Measurements from ENCODE around the gene AGTPBP1. TPM values are rescaled to one million over a fixed set of nuclear protein-coding genes. Genes with fewer than 3 reads are reported as not detected.

AGTPBP1 gene
- total and polyA plus RNA-seq, 4 donors, result 10.6 to 55.9 (median 22.4) TPM

DNA sequence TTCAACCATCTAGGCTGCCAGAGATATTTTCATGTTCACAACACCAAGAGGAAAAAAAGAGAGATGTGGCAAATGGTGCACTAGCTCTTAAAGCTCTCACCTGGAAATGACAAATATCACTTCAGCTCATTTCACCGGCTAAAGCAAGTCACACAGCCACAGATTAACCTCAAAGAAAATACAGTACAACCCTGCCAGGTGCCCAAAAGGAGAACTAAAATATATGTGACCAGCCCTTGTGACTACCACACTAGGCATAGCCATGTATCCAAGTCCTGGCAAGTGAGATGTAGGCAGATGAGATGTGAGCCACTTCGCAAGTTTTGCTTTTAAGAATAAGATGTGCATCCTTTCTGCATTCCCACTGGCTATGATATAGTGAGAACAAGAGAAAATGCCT is 41.4 kb downstream of the AGTPBP1 start:
- no peak for ATAC-seq (ENCODE audit: insufficient read depth, low FRiP score)
- TF ChIP-seq, protein P1, sequence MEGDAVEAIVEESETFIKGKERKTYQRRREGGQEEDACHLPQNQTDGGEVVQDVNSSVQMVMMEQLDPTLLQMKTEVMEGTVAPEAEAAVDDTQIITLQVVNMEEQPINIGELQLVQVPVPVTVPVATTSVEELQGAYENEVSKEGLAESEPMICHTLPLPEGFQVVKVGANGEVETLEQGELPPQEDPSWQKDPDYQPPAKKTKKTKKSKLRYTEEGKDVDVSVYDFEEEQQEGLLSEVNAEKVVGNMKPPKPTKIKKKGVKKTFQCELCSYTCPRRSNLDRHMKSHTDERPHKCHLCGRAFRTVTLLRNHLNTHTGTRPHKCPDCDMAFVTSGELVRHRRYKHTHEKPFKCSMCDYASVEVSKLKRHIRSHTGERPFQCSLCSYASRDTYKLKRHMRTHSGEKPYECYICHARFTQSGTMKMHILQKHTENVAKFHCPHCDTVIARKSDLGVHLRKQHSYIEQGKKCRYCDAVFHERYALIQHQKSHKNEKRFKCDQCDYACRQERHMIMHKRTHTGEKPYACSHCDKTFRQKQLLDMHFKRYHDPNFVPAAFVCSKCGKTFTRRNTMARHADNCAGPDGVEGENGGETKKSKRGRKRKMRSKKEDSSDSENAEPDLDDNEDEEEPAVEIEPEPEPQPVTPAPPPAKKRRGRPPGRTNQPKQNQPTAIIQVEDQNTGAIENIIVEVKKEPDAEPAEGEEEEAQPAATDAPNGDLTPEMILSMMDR (IDR thresholded peaks at IDR 0.05; ENCODE audit: control extremely low read depth, extremely low read depth), result no peak
- Histone ChIP-seq H3K27ac (ENCODE audit: low read depth in 1 of 2, low read length in 1 of 2) (no peak overlapping the region), H3K9ac (ENCODE audit: insufficient read depth in 1 of 2, low read length in 2 of 2) (no peak overlapping the region), H3K4me3 (no peak overlapping the region), H3K36me3 (ENCODE audit: control insufficient read depth in 4 of 4, insufficient read depth in 4 of 4, low read length in 4 of 4) (no peaks in the 10 kb centered on the region), H3K4me1 (ENCODE audit: control insufficient read depth in 5 of 5, insufficient read depth in 5 of 5, low read length in 5 of 5) (peaks cover 0 to 11% (median 0%) of the 10 kb centered on the region in 5 donors), H3K27me3 (ENCODE audit: control insufficient read depth in 3 of 3, insufficient read depth in 3 of 3, low read length in 2 of 3) (no peaks in the 10 kb centered on the region), H3K9me3 (ENCODE audit: control insufficient read depth in 4 of 4, insufficient read depth in 3 of 4, low read length in 3 of 4) (no peaks in the 10 kb centered on the region)
- DNase-seq, result no peak
- 59 to 76% methylated on average over 2 of the region's 2 CpGs for WGBS, 2 donors

DNA sequence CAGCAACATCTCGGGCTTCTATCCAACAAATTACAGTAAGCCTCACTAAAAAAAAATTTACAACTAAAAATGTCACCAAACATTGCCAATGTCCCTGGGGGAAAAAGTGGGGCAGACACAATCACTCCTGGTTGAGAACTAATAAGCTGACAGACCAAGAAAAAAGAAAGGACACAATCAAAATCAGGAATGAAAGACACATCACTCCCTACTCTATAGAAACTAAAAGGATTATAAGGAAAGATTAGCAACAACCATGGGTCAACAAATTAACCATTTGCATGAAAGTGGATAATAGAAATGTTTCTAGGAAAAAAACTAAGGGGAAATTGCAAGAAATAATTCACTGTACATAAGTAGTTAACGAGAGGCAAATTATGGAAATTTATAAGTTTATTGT is 53.4 kb downstream of the AGTPBP1 start:
- DNase-seq, result no peak
- Histone ChIP-seq H3K36me3 (ENCODE audit: control insufficient read depth in 4 of 4, insufficient read depth in 4 of 4, low read length in 4 of 4) (peaks cover 0 to 10% (median 5%) of the 10 kb centered on the region in 4 donors), H3K27ac (ENCODE audit: low read depth in 1 of 2, low read length in 1 of 2) (no peak overlapping the region), H3K4me1 (ENCODE audit: control insufficient read depth in 5 of 5, insufficient read depth in 5 of 5, low read length in 5 of 5) (peaks cover 0 to 3% (median 0%) of the 10 kb centered on the region in 5 donors), H3K9me3 (ENCODE audit: control insufficient read depth in 4 of 4, insufficient read depth in 3 of 4, low read length in 3 of 4) (no peaks in the 10 kb centered on the region), H3K27me3 (ENCODE audit: control insufficient read depth in 3 of 3, insufficient read depth in 3 of 3, low read length in 2 of 3) (no peaks in the 10 kb centered on the region), H3K9ac (ENCODE audit: insufficient read depth in 1 of 2, low read length in 2 of 2) (no peak overlapping the region), H3K4me3 (no peak overlapping the region)
- ATAC-seq (ENCODE audit: insufficient read depth, low FRiP score), result no peak
- 90 to 94% methylated on average over 2 of the region's 2 CpGs for WGBS, 2 donors
- TF ChIP-seq, protein P1 (IDR thresholded peaks at IDR 0.05; ENCODE audit: control extremely low read depth, extremely low read depth), result no peak

DNA sequence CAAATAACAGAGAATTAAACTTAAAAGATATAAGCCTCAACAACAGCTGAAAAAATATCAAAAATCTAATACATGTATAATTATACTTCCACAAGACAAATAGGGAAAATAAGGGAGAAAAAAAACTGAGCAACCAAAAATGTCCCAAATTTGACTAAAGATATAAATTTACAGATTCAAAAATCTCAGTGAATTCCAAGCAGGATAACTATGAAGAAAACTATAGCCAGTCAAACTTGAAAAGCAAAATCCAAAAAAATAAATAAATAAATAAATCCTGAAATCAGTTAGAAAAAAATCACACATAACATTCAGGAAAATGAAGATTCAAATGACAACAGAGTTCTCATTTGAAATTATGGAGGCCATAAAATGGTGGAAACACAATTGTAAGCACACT is 56.7 kb downstream of the AGTPBP1 start:
- H3K4me3 ChIP-seq, result no peak overlapping the region
- H3K9me3 ChIP-seq (ENCODE audit: control insufficient read depth in 4 of 4, insufficient read depth in 3 of 4, low read length in 3 of 4), result no peaks in the 10 kb centered on the region
- H3K9ac ChIP-seq (ENCODE audit: insufficient read depth in 1 of 2, low read length in 2 of 2), result no peak overlapping the region
- H3K27ac ChIP-seq (ENCODE audit: low read depth in 1 of 2, low read length in 1 of 2), result no peak overlapping the region
- DNase-seq (no peak), ATAC-seq (ENCODE audit: insufficient read depth, low FRiP score) (no peak)
- peaks cover 0 to 3% (median 0%) of the 10 kb centered on the region in 5 donors for H3K4me1 ChIP-seq (ENCODE audit: control insufficient read depth in 5 of 5, insufficient read depth in 5 of 5, low read length in 5 of 5)
- TF ChIP-seq, protein P1 (IDR thresholded peaks at IDR 0.05; ENCODE audit: control extremely low read depth, extremely low read depth), result no peak
- H3K27me3 ChIP-seq (ENCODE audit: control insufficient read depth in 3 of 3, insufficient read depth in 3 of 3, low read length in 2 of 3), result no peaks in the 10 kb centered on the region
- peaks cover 0 to 2% (median under 1%) of the 10 kb centered on the region in 4 donors for H3K36me3 ChIP-seq (ENCODE audit: control insufficient read depth in 4 of 4, insufficient read depth in 4 of 4, low read length in 4 of 4)

DNA sequence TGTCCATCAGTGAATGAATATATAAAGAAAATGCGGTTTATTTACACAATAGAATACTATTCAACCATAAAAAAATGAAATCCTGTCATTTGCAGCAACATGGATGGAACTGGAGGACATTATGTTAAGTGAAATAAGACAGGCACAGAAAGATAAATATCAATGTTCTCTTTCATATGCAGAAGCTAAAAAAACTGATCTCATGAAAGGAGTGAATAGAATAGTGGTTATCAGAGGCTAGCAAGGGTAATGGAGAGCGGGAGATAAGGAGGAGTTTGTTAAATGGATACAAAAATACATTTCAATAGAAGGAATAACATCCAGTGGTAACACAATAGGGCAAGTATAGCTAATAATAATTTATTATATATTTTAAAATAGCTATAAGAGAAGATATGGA is 65.0 kb downstream of the AGTPBP1 start:
- no peak overlapping the region for H3K9ac ChIP-seq (ENCODE audit: insufficient read depth in 1 of 2, low read length in 2 of 2)
- H3K4me1 ChIP-seq (ENCODE audit: control insufficient read depth in 5 of 5, insufficient read depth in 5 of 5, low read length in 5 of 5), result no peaks in the 10 kb centered on the region
- H3K9me3 ChIP-seq (ENCODE audit: control insufficient read depth in 4 of 4, insufficient read depth in 3 of 4, low read length in 3 of 4), result no peaks in the 10 kb centered on the region
- WGBS, 2 donors, result 96 to 99% methylated on average over 2 of the region's 2 CpGs
- DNase-seq (no peak), ATAC-seq (ENCODE audit: insufficient read depth, low FRiP score) (no peak)
- peaks cover 0 to 3% (median under 1%) of the 10 kb centered on the region in 4 donors for H3K36me3 ChIP-seq (ENCODE audit: control insufficient read depth in 4 of 4, insufficient read depth in 4 of 4, low read length in 4 of 4)
- H3K27me3 ChIP-seq (ENCODE audit: control insufficient read depth in 3 of 3, insufficient read depth in 3 of 3, low read length in 2 of 3), result no peaks in the 10 kb centered on the region
- TF ChIP-seq, protein P1 (IDR thresholded peaks at IDR 0.05; ENCODE audit: control extremely low read depth, extremely low read depth), result no peak
- H3K27ac ChIP-seq (ENCODE audit: low read depth in 1 of 2, low read length in 1 of 2), result no peak overlapping the region
- H3K4me3 ChIP-seq, result no peak overlapping the region

Data from lung (tissue), 12 donors.